GM12878 (cell line): Measurements from ENCODE around the gene PROM1. TPM values are rescaled to one million over a fixed set of nuclear protein-coding genes. Genes with fewer than 3 reads are reported as not detected.

Experiments
- ATAC-seq: fragments of 200-7000 bp; cut with Tn5 transposase; 3 replicates; pipeline ENCODE4 v1.9.1; 2020; ENCODE audit warnings: mild to moderate bottlenecking, moderate library complexity
- BruUV-seq: library from RNA; stranded (reverse); fragments of 400-500 nt; replicated peaks from 2 replicates; lab custom pipeline; 2021; lab: Mats Ljungman, UMichigan
- CTCF ChIA-PET: fragments of 300-600 bp; sonication (Branson Sonifier 250); formaldehyde crosslinking; extraction: SDS; loops from one replicate; lab custom pipeline; 2021; ENCODE audit warnings: inconsistent platforms; lab: Yijun Ruan, JAX
- POLR2A ChIA-PET: fragments of 350-600 bp; formaldehyde crosslinking; extraction: SDS; loops from one replicate; lab custom pipeline; 2021; ENCODE audit warnings: inconsistent platforms; lab: Charles Lee
- RAD21 ChIA-PET: fragments of 300-600 bp; sonication (Branson Sonifier 250); formaldehyde crosslinking; loops from one replicate; lab custom pipeline; 2023; ENCODE audit warnings: antibody characterized with exemption; ENCODE audit not compliant: unreplicated experiment; lab: Charles Lee
- SMC1A ChIA-PET: fragments of 300-600 bp; sonication (Branson Sonifier 250); formaldehyde crosslinking; loops from one replicate; lab custom pipeline; 2023; ENCODE audit not compliant: unreplicated experiment, uncharacterized antibody; lab: Charles Lee
- DNase-seq: peaks from one replicate; pipeline ENCODE4 v3.0.0-alpha.2; 2011; ENCODE audit warnings: low read depth, low spot score
- FAIRE-seq: peaks from 3 replicates; lab custom pipeline; 2011; peaks lifted over from hg19 to GRCh38; lab: Jason Lieb, UNC
- H2AFZ ChIP-seq: 2 replicates; pipeline ENCODE4 v1.6.0; 2011; ENCODE audit warnings: low read depth, low read length, control low read depth; ENCODE audit not compliant: control insufficient read depth
- H3K27ac ChIP-seq: 2 replicates; pipeline ENCODE4 v1.5.1; 2011; ENCODE audit warnings: control low read depth; ENCODE audit not compliant: control insufficient read depth, insufficient read depth
- H3K27me3 ChIP-seq, 2 experiments: replicated peaks in 1 of 2; 2 replicates each; pipeline versions ENCODE4 v1.6.0 to v1.6.1; 2011; ENCODE audit warnings: low read length in 1 of 2; ENCODE audit not compliant: control insufficient read depth in 2 of 2, insufficient read depth in 2 of 2
- H3K36me3 ChIP-seq, 2 experiments: 2 replicates each; pipeline ENCODE4 v1.5.1; 2011; ENCODE audit warnings: low read length in 1 of 2; ENCODE audit not compliant: control insufficient read depth in 2 of 2, insufficient read depth in 2 of 2
- H3K4me1 ChIP-seq: 2 replicates; pipeline ENCODE4 v1.6.1; 2011; ENCODE audit warnings: mild to moderate bottlenecking, low read length, moderate library complexity, mixed read lengths; ENCODE audit not compliant: control insufficient read depth, insufficient read depth
- H3K4me2 ChIP-seq: 2 replicates; pipeline ENCODE4 v1.6.0; 2011; ENCODE audit warnings: control low read depth; ENCODE audit not compliant: control insufficient read depth, insufficient read depth
- H3K4me3 ChIP-seq: fragments of 200-600 bp; sonication (generic); 2 replicates; pipeline ENCODE4 v1.5.1; 2016
- H3K79me2 ChIP-seq: 2 replicates; pipeline ENCODE4 v1.6.0; 2011; ENCODE audit warnings: low read length; ENCODE audit not compliant: control insufficient read depth, insufficient read depth
- H3K9ac ChIP-seq: 2 replicates; pipeline ENCODE4 v1.8.0; 2011; ENCODE audit warnings: low read length, control low read depth, mixed read lengths; ENCODE audit not compliant: control insufficient read depth, insufficient read depth
- H3K9me3 ChIP-seq: replicated peaks from 3 replicates; pipeline ENCODE4 v1.5.1; 2011; ENCODE audit warnings: mild to moderate bottlenecking, low read length; ENCODE audit not compliant: control insufficient read depth, insufficient read depth
- H4K20me1 ChIP-seq: 2 replicates; pipeline ENCODE4 v1.6.0; 2011; ENCODE audit not compliant: control insufficient read depth, insufficient read depth
- ATF2 ChIP-seq: IDR thresholded peaks from 2 replicates; pipeline ENCODE4 v1.6.1; 2012; ENCODE audit warnings: low read length, inconsistent platforms
- CTCF ChIP-seq, 3 experiments: IDR thresholded peaks in 2 of 3; conservative IDR thresholded peaks in 1 of 3; 2 replicates each; pipeline ENCODE4 v1.5.1; 2011; ENCODE audit warnings: low read depth in 3 of 3, low read length in 3 of 3, mild to moderate bottlenecking in 3 of 3, control low read depth in 2 of 3, moderate library complexity in 2 of 3, inconsistent platforms in 1 of 3, mixed read lengths in 1 of 3; ENCODE audit not compliant: control insufficient read depth in 2 of 3, insufficient read depth in 1 of 3; ENCODE audit errors: extremely low read depth in 1 of 3
- DPF2 ChIP-seq: fragments of 450-650 bp; IDR thresholded peaks from 2 replicates; pipeline ENCODE4 v1.6.1; 2017; ENCODE audit warnings: mild to moderate bottlenecking
- HDGF ChIP-seq: fragments of 450-650 bp; IDR thresholded peaks from 2 replicates; pipeline ENCODE4 v1.6.1; 2016; ENCODE audit warnings: antibody characterized with exemption
- IRF3 ChIP-seq: fragments of 450-650 bp; IDR thresholded peaks from 2 replicates; pipeline ENCODE4 v1.6.1; 2014; ENCODE audit warnings: mild to moderate bottlenecking
- KDM1A ChIP-seq: fragments of 200-600 bp; sonication (generic); IDR thresholded peaks from 2 replicates; pipeline ENCODE4 v1.6.1; 2016; ENCODE audit warnings: borderline replicate concordance
- KLF5 ChIP-seq: fragments of 450-650 bp; IDR thresholded peaks from 2 replicates; pipeline ENCODE4 v1.6.1; 2014; ENCODE audit warnings: mild to moderate bottlenecking; ENCODE audit not compliant: partially characterized antibody
- MXI1 ChIP-seq: fragments of 150-350 bp; IDR thresholded peaks from 2 replicates; pipeline ENCODE4 v1.6.1; 2011; ENCODE audit warnings: low read depth, mild to moderate bottlenecking, inconsistent platforms, low read length, improper control_type of control experiment
- NFXL1 ChIP-seq: fragments of 450-650 bp; IDR thresholded peaks from 2 replicates; pipeline ENCODE4 v1.6.1; 2017; ENCODE audit warnings: antibody characterized with exemption, mild to moderate bottlenecking, borderline replicate concordance
- NFYB ChIP-seq: IDR thresholded peaks from 2 replicates; pipeline ENCODE4 v1.6.1; 2011; ENCODE audit warnings: low read depth, mild to moderate bottlenecking, low read length, improper control_type of control experiment, moderate library complexity; ENCODE audit not compliant: insufficient read depth
- RCOR1 ChIP-seq: conservative IDR thresholded peaks from 2 replicates; pipeline ENCODE4 v1.6.1; 2012; ENCODE audit warnings: low read depth, low read length, improper control_type of control experiment
- SREBF2 ChIP-seq: IDR thresholded peaks from 2 replicates; pipeline ENCODE4 v1.6.1; 2012; ENCODE audit warnings: mild to moderate bottlenecking, low read length
- SUPT20H ChIP-seq: IDR thresholded peaks from 2 replicates; pipeline ENCODE4 v1.6.1; 2011; ENCODE audit warnings: low read depth, mild to moderate bottlenecking, low read length, moderate library complexity, borderline replicate concordance; ENCODE audit not compliant: control insufficient read depth
- TAF1 ChIP-seq: IDR thresholded peaks from 2 replicates; pipeline ENCODE4 v1.6.1; 2011; ENCODE audit warnings: mild to moderate bottlenecking, low read depth, low read length, borderline replicate concordance
- TCF7 ChIP-seq: IDR thresholded peaks from 2 replicates; pipeline ENCODE4 v1.6.1; 2014; ENCODE audit warnings: antibody characterized with exemption, borderline replicate concordance
- YBX1 ChIP-seq: fragments of 450-650 bp; IDR thresholded peaks from 2 replicates; pipeline ENCODE4 v1.6.1; 2016; ENCODE audit warnings: antibody characterized with exemption
- ZBTB33 ChIP-seq: fragments of 450-650 bp; IDR thresholded peaks from 2 replicates; pipeline ENCODE4 v1.6.1; 2017; ENCODE audit warnings: mild to moderate bottlenecking
- in situ Hi-C: fragments of 300-500 bp; cut with MboI; formaldehyde crosslinking; loops from 9 replicates; pipeline ENCODE4 v1.14.3; 2018; ENCODE audit warnings: mixed read lengths
- intact Hi-C: fragments of 100-400 bp; cut with micrococcal nuclease; formaldehyde crosslinking; loops from one replicate; pipeline ENCODE4 v1.14.2; 2022; ENCODE audit not compliant: unreplicated experiment
- polyA plus RNA-seq, 11 experiments: library from polyadenylated mRNA; depleted of rRNA in 4 of 11; unstranded in 6 of 11; stranded (reverse) in 5 of 11; fragments of >200 nt; fragmentation: Nextera tagmentation in 4 of 11; fragmentation: Illumina TruSeq in 1 of 11; extraction: Ambion mirVana in 4 of 11; extraction: Trizol in 1 of 11; gene quantifications; 1 replicate in 1 of 11; 2 replicates in 10 of 11; pipeline versions ENCODE4 v1.2.1 to v1.2.3, GENCODE V29; 2011 to 2016; ENCODE audit warnings: inconsistent platforms in 2 of 11, missing spikeins in 2 of 11, low read depth in 1 of 11
- total RNA-seq, 4 experiments: library from RNA; depleted of rRNA in 3 of 4; stranded (reverse); fragments of >200 nt in 3 of 4; fragmentation: Illumina TruSeq in 1 of 4; extraction: Trizol in 1 of 4; gene quantifications; 2 replicates each; pipeline versions ENCODE4 v1.2.1 to v1.2.3, GENCODE V29; 2013 to 2021

PROM1 gene
- total and polyA plus RNA-seq, 10 of the 15 experiments (the other 5 are each of a cell fraction or from before 2014, with no cell fraction given) = 0.08 to 0.31 (median 0.18) TPM; not detected in 7

- POLR2A ChIA-PET = no interaction called here
- Histone ChIP-seq H3K4me2 (no peak overlapping the region), H2AFZ (no peak overlapping the region), H3K36me3 (no peaks in the 10 kb centered on the region), H3K9ac (no peak overlapping the region), H3K4me1 (no peaks in the 10 kb centered on the region), H4K20me1 (no peaks in the 10 kb centered on the region), H3K27me3 (no peaks in the 10 kb centered on the region; a peak in 2 of 4 replicates), H3K4me3 (no peak overlapping the region), H3K9me3 (no peaks in the 10 kb centered on the region), H3K79me2 (no peaks in the 10 kb centered on the region), H3K27ac (no peak overlapping the region)
- intact Hi-C loops (no loop called here), in situ Hi-C loops (no loop called here)
- CTCF ChIA-PET = no interaction called here
- SMC1A ChIA-PET = no interaction called here
- DNase-seq = no peak
- RAD21 ChIA-PET = no interaction called here
- no peak for ATAC-seq
- no peak for TF ChIP-seq TCF7
- no peak for TF ChIP-seq NFYB
- TF ChIP-seq SUPT20H = no peak
- no peak for TF ChIP-seq ATF2
- no peak for TF ChIP-seq IRF3
- TF ChIP-seq KDM1A = no peak
- TF ChIP-seq ZBTB33 = no peak
- no peak for TF ChIP-seq YBX1
- TF ChIP-seq RCOR1 = no peak
- TF ChIP-seq SREBF2 = no peak
- TF ChIP-seq KLF5 = no peak
- no peak for TF ChIP-seq DPF2
- TF ChIP-seq HDGF = no peak
- TF ChIP-seq CTCF (IDR thresholded peaks at IDR 0.05 in 2 of 3, conservative IDR thresholded peaks at IDR 0.05 in 1 of 3; ENCODE audit: control insufficient read depth in 2 of 3, extremely low read depth in 1 of 3, insufficient read depth in 1 of 3, low read depth in 3 of 3, low read length in 3 of 3) = no peak
- no peak for TF ChIP-seq TAF1
- TF ChIP-seq NFXL1 = no peak
- no peak for TF ChIP-seq MXI1
- no TSS peak for BruUV-seq
- FAIRE-seq = no peak
Observed at GRCh38 chr4:16072168-16072567, 11.7 kb downstream of the PROM1 start.
